ENCODE data around the gene PCBD1.

GRCh38 chr10:70849582-70850016, 38.8 kb downstream of the PCBD1 start:
- TF ChIP-seq GABPA (IDR thresholded peaks at IDR 0.05; ENCODE audit: low read depth) (no peak), SPI1 (IDR thresholded peaks at IDR 0.05; ENCODE audit: borderline replicate concordance, low read depth) (no peak), POLR2AphosphoS5 (IDR thresholded peaks at IDR 0.05; ENCODE audit: low read depth) (no peak)
